Body of pancreas (tissue), 4 donors: ENCODE data around the gene CACNA1G. TPM values are rescaled to one million over a fixed set of nuclear protein-coding genes. Genes with fewer than 3 reads are reported as not detected.

Experiments used
- ATAC-seq: fragments of 150-250 bp; one replicate; pipeline ENCODE4 v1.9.1; 2016
- DNase-seq, 4 donors: peaks; one replicate each; pipeline ENCODE4 v3.0.0-alpha.2; 2019
- H3K27ac ChIP-seq, 4 donors: fragments of 200-600 bp; sonication (generic); 1 replicate in 3 of 4; 2 replicates in 1 of 4; pipeline versions ENCODE4 v1.5.1 to v1.6.1; 2016 to 2019; ENCODE audit warnings: mild to moderate bottlenecking in 1 of 4, mixed read lengths in 1 of 4, moderate library complexity in 1 of 4
- H3K27me3 ChIP-seq, 2 donors: fragments of 200-600 bp; sonication (generic); one replicate each; pipeline ENCODE4 v1.6.0; 2016; ENCODE audit warnings: mild to moderate bottlenecking in 1 of 2
- H3K36me3 ChIP-seq, 2 donors: fragments of 200-600 bp; sonication (generic); replicated peaks in 1 of 2; 2 replicates each; pipeline ENCODE4 v1.5.1; 2016; ENCODE audit warnings: low read depth in 2 of 2; ENCODE audit not compliant: insufficient read depth in 1 of 2
- H3K4me1 ChIP-seq: fragments of 200-600 bp; sonication (generic); one replicate; pipeline ENCODE4 v1.6.0; 2016
- H3K4me3 ChIP-seq, 2 donors: fragments of 200-600 bp; sonication (generic); 1 replicate in 1 of 2; 2 replicates in 1 of 2; pipeline ENCODE4 v1.5.1; 2016 to 2019
- H3K9me3 ChIP-seq, 3 donors: fragments of 200-600 bp; sonication (generic); 1 replicate in 2 of 3; 2 replicates in 1 of 3; pipeline ENCODE4 v1.5.1; 2016
- CTCF ChIP-seq, 7 experiments: fragments of 450-650 bp in 4 of 7; fragments of 200-600 bp in 3 of 7; sonication (generic) in 3 of 7; IDR thresholded peaks; one replicate each; pipeline ENCODE4 v1.5.1; 2016 to 2019; ENCODE audit warnings: antibody characterized with exemption in 7 of 7
- POLR2A ChIP-seq, 3 donors: fragments of 450-650 bp; IDR thresholded peaks; one replicate each; pipeline ENCODE4 v1.6.1; 2016; ENCODE audit warnings: antibody characterized with exemption in 3 of 3, mild to moderate bottlenecking in 2 of 3
- WGBS, 2 donors: methylation state at CpG; one replicate each; pipeline ENCODE4 v1.1.5; 2017; 5-methylcytosine and 5-hydroxymethylcytosine counted together
- intact Hi-C: fragments of 100-400 bp; cut with DNase I; formaldehyde crosslinking; loops from one replicate; pipeline ENCODE4 v1.15.1; 2023
- total RNA-seq, 2 donors: library from RNA; depleted of rRNA; stranded (reverse); fragments of >200 nt; gene quantifications; one replicate each; pipeline ENCODE4 v1.1.0, GENCODE V29; 2016

CACNA1G gene
- total RNA-seq, 2 donors from 2014 or later = 0.26 to 0.33 TPM

DNA sequence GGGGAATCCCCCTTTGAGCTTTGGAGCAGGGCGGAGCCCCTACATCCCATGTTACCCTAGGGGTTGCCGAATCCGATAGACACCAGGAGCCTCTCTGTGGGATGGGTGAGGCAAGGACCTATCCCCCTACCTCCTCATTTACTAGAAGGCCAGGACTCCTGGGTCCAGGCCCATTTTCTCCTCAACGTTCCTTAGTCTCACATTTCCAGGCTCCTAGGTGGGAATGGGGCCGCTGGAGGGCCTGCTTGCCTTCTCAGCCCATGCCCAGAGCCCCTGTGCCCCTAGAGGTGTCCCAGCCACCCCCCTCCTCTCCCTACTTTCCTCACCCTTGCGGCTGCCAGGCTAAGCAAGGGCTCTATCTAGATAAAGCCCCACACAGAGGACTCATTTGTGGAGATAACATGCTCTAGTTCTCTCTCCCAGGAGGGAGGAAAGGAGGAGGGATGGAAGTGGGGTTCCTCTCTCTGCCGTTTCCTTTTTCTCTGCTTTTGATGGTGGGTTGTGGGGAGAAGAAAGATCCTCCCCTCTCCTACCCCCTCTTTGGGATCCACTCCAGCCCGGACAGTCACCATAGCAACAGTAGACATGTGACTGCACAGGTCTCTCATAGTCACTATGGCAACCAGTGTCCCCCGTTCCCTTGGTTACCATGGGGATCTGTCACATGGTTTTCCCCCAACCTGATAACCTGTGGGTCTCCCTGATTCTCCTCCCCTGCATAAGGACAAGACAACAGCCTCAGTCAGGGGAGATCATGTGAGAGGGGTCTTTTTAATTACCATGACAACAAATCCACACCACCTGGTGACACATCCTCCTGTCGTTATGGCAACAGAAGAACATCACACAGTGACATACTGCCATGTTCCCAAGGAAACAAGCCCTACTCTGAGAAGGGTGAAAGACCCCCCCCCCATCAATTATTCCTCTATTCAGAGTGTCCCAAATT is 5.2 kb downstream of the CACNA1G start:
- intact Hi-C loops = no loop called here
- ATAC-seq (no peak), DNase-seq (no peak)
- Histone ChIP-seq H3K9me3 (no peaks in the 10 kb centered on the region), H3K27ac (no peak overlapping the region), H3K4me3 (no peak overlapping the region), H3K36me3 (no peaks in the 10 kb centered on the region), H3K4me1 (peaks cover 9% of the 10 kb centered on the region), H3K27me3 (peaks cover 0 to 7% of the 10 kb centered on the region in 2 donors)
- TF ChIP-seq CTCF (IDR thresholded peaks at IDR 0.05) = no peak
- no peak for TF ChIP-seq POLR2A (IDR thresholded peaks at IDR 0.05)
- 33 to 39% methylated on average over 9 to 10 of the region's 10 CpGs for WGBS, 2 donors

DNA sequence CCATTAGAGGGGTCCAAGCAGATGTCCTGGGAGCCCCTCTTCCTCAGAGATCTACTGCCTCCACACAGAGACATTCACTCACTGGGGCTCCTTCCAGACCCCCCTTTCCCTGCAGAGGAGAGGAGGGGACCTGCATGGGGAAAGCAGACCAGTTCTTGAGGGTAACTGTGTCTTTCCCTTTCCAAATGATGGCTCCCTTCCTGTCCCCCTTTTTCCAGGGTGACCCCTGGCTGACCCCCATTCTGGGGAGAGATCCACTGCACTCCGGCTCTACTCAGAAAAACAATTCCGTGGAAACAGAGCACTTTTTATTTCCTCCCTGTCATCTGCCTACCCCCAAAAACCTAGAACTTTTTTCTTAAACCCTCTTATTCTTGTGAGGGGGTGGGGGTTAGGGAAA is 6.4 kb downstream of the CACNA1G start:
- Histone ChIP-seq H3K4me1 (no peaks in the 10 kb centered on the region), H3K36me3 (no peaks in the 10 kb centered on the region), H3K9me3 (no peaks in the 10 kb centered on the region), H3K4me3 (no peak overlapping the region), H3K27ac (no peak overlapping the region), H3K27me3 (no peaks in the 10 kb centered on the region)
- ATAC-seq = no peak
- 37 to 42% methylated on average over 2 of the region's 2 CpGs for whole genome bisulfite sequencing, 2 donors
- no peak for DNase-seq
- intact Hi-C loops = no loop called here
- TF ChIP-seq CTCF (IDR thresholded peaks at IDR 0.05) (no peak), POLR2A (IDR thresholded peaks at IDR 0.05) (no peak)

- H3K36me3 ChIP-seq = no peaks in the 10 kb centered on the region
- H3K4me3 ChIP-seq = no peak overlapping the region
- WGBS, 2 donors = 62 to 81% methylated on average over 7 to 12 of the region's 12 CpGs
- ATAC-seq (no peak), DNase-seq (no peak)
- TF ChIP-seq POLR2A (IDR thresholded peaks at IDR 0.05) = no peak
- TF ChIP-seq CTCF (IDR thresholded peaks at IDR 0.05) = no peak
- intact Hi-C loops = no loop called here
- no peak overlapping the region for H3K27ac ChIP-seq
- no peaks in the 10 kb centered on the region for H3K9me3 ChIP-seq
- H3K4me1 ChIP-seq = no peaks in the 10 kb centered on the region
- no peaks in the 10 kb centered on the region for H3K27me3 ChIP-seq
Measured at GRCh38 chr17:50568659-50569058, 8.1 kb downstream of the CACNA1G start.

DNA sequence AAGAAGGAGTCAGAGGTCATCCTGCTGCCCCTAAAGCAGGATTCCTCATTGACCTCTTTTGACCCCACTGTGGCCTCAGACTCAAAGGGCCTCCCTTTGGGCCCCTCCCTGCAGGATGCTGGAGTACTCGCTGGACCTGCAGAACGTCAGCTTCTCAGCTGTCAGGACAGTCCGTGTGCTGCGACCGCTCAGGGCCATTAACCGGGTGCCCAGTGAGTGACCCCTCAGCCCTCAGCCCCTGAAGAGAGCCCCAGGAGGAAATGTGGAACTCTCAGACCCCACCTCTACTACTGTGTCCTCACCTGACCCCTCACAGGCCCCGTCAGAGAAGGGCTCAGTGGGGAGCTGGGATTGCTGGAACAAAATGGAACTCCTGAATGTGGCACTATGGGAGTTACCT is 9.1 kb downstream of the CACNA1G start:
- WGBS, 2 donors = 87 to 92% methylated on average over 7 of the region's 7 CpGs
- H3K36me3 ChIP-seq = no peaks in the 10 kb centered on the region
- no peak overlapping the region for H3K4me3 ChIP-seq
- intact Hi-C loops = no loop called here
- no peak for TF ChIP-seq POLR2A (IDR thresholded peaks at IDR 0.05)
- no peak for TF ChIP-seq CTCF (IDR thresholded peaks at IDR 0.05)
- no peaks in the 10 kb centered on the region for H3K9me3 ChIP-seq
- ATAC-seq (no peak), DNase-seq (no peak)
- no peak overlapping the region for H3K27ac ChIP-seq
- no peaks in the 10 kb centered on the region for H3K27me3 ChIP-seq
- no peaks in the 10 kb centered on the region for H3K4me1 ChIP-seq

DNA sequence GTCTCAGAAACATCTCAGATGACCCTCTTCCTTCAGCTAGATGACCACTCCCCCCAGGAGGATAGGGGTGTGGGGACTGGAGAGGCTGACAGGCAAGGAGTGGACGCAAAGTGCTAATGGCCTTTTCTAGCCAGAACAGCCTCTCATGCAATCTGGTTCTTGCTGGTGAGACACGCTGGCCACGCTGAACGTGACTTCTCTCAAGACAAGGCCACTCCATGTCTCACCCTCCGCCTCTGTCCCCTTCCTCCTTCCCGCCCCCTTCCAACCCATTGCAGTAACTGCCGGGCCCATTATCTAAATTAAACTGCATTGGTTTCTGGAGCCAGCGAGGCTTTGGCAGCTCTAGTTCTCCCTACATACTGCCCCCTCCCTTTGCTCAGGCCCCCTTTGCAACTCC is 9.5 kb downstream of the CACNA1G start:
- intact Hi-C loops = no loop called here
- Histone ChIP-seq H3K27me3 (no peaks in the 10 kb centered on the region), H3K4me1 (no peaks in the 10 kb centered on the region), H3K36me3 (no peaks in the 10 kb centered on the region), H3K27ac (no peak overlapping the region), H3K9me3 (no peaks in the 10 kb centered on the region), H3K4me3 (no peak overlapping the region)
- DNase-seq = no peak
- WGBS, 2 donors = 83 to 87% methylated on average over 8 of the region's 8 CpGs
- no peak for ATAC-seq
- no peak for TF ChIP-seq POLR2A (IDR thresholded peaks at IDR 0.05)
- TF ChIP-seq CTCF (IDR thresholded peaks at IDR 0.05) = no peak
